Activated CD4-positive, alpha-beta T cell treated with anti-CD3 and anti-CD28 coated beads, Interleukin-2, amount 10 ng/mL, durations not matched to agents 7 days and 5 days (primary cell): ENCODE data around the gene NAV1. TPM values are rescaled to one million over a fixed set of nuclear protein-coding genes. Genes with fewer than 3 reads are reported as not detected.
"Not testable (repeated sequence)": the region's sequence is repeated elsewhere in the genome, so short reads cannot be mapped to it uniquely, and the experiment has no call there.

ENCODE experiments used
- CTCF ChIA-PET: fragments of 350-600 bp; sonication (Branson Sonifier 250); formaldehyde crosslinking; loops from one replicate; lab custom pipeline; 2021; ENCODE audit warnings: antibody characterized with exemption; lab: Charles Lee
- POLR2A ChIA-PET: fragments of 350-600 bp; sonication (Branson Sonifier 250); formaldehyde crosslinking; loops from one replicate; lab custom pipeline; 2021; ENCODE audit warnings: antibody characterized with exemption; lab: Charles Lee
- DNase-seq: peaks from one replicate; pipeline ENCODE4 v3.0.0-alpha.2; 2020
- H3K27ac Mint-ChIP-seq: one replicate; pipeline ENCODE4 v1.8.0; 2021; ENCODE audit warnings: mild to moderate bottlenecking, moderate library complexity, mixed read lengths
- H3K27me3 Mint-ChIP-seq: one replicate; pipeline ENCODE4 v1.8.0; 2021; ENCODE audit warnings: mixed read lengths
- H3K36me3 Mint-ChIP-seq: one replicate; pipeline ENCODE4 v1.8.0; 2021; ENCODE audit warnings: low read depth, mixed read lengths
- H3K4me1 Mint-ChIP-seq: one replicate; pipeline ENCODE4 v1.8.0; 2021; ENCODE audit warnings: mixed read lengths
- H3K4me3 Mint-ChIP-seq: one replicate; pipeline ENCODE4 v1.8.0; 2021; ENCODE audit warnings: mild to moderate bottlenecking, moderate library complexity, mixed read lengths
- H3K9me3 Mint-ChIP-seq: one replicate; pipeline ENCODE4 v1.8.0; 2021; ENCODE audit warnings: mixed read lengths
- total RNA-seq, 2 experiments: library from RNA; stranded (reverse); gene quantifications; one replicate each; pipeline ENCODE4 v1.2.3, GENCODE V29; 2021

The NAV1 gene
- total RNA-seq, 2 experiments from 2014 or later: 2.0 to 2.7 TPM

GRCh38 chr1:201516511-201517127 lies 22.3 kb upstream of the NAV1 start:
- ChIA-PET POLR2A (no interaction called here), CTCF (interaction anchor here (1.1 to 8.7 kb wide), 3 partner anchors 9 to 69 kb away, joined by 3 to 156 read pairs (median 3); partner anchors contain the start of gene CSRP1)
- Mint-ChIP-seq H3K36me3 (peaks cover 2% of the 10 kb centered on the region), H3K27me3 (no peaks in the 10 kb centered on the region), H3K4me1 (peaks cover 8% of the 10 kb centered on the region), H3K27ac (no peak overlapping the region), H3K9me3 (no peaks in the 10 kb centered on the region), H3K4me3 (no peak overlapping the region)
- no peak for DNase-seq

DNA sequence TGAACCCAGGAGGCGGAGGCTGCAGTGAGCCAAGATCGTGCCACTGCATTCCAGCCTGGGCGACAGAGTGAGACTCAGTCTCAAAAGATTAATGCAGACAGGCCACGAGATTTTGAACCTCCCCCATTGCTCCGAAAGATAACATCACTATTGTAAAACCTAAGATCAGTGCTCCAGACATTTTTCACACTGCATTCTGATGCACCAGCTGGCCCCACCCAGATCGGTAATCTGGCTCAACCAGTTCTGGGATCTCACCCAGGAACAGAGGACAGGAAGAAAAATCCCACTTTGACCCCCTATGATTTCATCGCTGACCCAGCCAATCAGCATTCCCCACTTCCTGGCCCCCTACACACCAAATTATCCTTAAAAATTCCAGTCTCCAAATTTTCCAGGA lies 21.3 kb upstream of the NAV1 start:
- ChIA-PET POLR2A (no interaction called here), CTCF (interaction anchor here (0.9 to 8.7 kb wide), 2 partner anchors 35 to 65 kb away, joined by 3 to 156 read pairs; no protein-coding TSS in a partner anchor)
- DNase-seq: no peak
- no peak overlapping the region for H3K27ac Mint-ChIP-seq
- peaks cover 6% of the 10 kb centered on the region for H3K4me1 Mint-ChIP-seq
- H3K27me3 Mint-ChIP-seq: no peaks in the 10 kb centered on the region
- no peaks in the 10 kb centered on the region for H3K9me3 Mint-ChIP-seq
- peaks cover 11% of the 10 kb centered on the region for H3K36me3 Mint-ChIP-seq
- H3K4me3 Mint-ChIP-seq: no peak overlapping the region

GRCh38 chr1:201518071-201518470 lies 20.9 kb upstream of the NAV1 start:
- Mint-ChIP-seq H3K36me3 (peaks cover 11% of the 10 kb centered on the region), H3K4me1 (peaks cover 3% of the 10 kb centered on the region), H3K27ac (no peak overlapping the region), H3K9me3 (no peaks in the 10 kb centered on the region), H3K27me3 (no peaks in the 10 kb centered on the region), H3K4me3 (no peak overlapping the region)
- ChIA-PET POLR2A (no interaction called here), CTCF (interaction anchor here (0.9 to 8.7 kb wide), 2 partner anchors 36 to 65 kb away, joined by 3 to 156 read pairs; no protein-coding TSS in a partner anchor)
- DNase-seq: no peak

- H3K36me3 Mint-ChIP-seq: peaks cover 19% of the 10 kb centered on the region
- not testable (repeated sequence) for H3K27me3 Mint-ChIP-seq, H3K4me3 Mint-ChIP-seq, H3K4me1 Mint-ChIP-seq, H3K27ac Mint-ChIP-seq, DNase-seq, H3K9me3 Mint-ChIP-seq
- ChIA-PET CTCF (interaction anchor here (2.7 kb wide), 1 partner anchor 8 kb away, joined by 13 read pairs; no protein-coding TSS in a partner anchor), POLR2A (interaction anchor here (0.7 kb wide), 1 partner anchor 8 kb away, joined by 4 read pairs; no protein-coding TSS in a partner anchor)
These were observed 18.8 kb upstream of the NAV1 start for GRCh38 chr1:201520046-201520575.

GRCh38 chr1:201525193-201525778 lies 13.6 kb upstream of the NAV1 start:
- no peak overlapping the region for H3K4me3 Mint-ChIP-seq
- ChIA-PET POLR2A (no interaction called here), CTCF (interaction anchor here (0.7 to 2.2 kb wide), 2 partner anchors 12 to 33 kb away, joined by 3 to 9 read pairs; no protein-coding TSS in a partner anchor)
- H3K27ac Mint-ChIP-seq: no peak overlapping the region
- H3K4me1 Mint-ChIP-seq: peaks cover 3% of the 10 kb centered on the region
- no peaks in the 10 kb centered on the region for H3K27me3 Mint-ChIP-seq
- peaks cover 3% of the 10 kb centered on the region for H3K9me3 Mint-ChIP-seq
- no peak for DNase-seq
- peaks cover 24% of the 10 kb centered on the region for H3K36me3 Mint-ChIP-seq

DNA sequence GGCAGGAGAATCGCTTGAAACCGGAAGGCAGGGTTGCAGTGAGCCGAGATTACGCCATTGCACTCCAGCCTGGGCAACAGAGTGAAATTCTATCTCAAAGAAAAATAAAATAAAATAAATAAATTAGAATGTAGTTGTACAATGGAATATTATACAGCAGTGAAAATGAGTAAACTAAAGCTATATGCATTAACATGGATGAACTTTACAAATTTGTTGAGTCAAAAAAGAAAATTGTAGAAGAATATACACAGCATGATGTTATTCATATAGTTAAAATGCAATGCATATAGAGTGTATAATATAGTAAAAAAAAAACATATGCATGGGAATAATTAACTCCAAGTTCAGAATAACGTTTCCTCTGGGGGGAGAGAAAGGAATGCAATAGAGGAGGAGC lies 11.0 kb upstream of the NAV1 start:
- Mint-ChIP-seq H3K27ac (no peak overlapping the region), H3K9me3 (peaks cover 3% of the 10 kb centered on the region), H3K4me3 (no peak overlapping the region), H3K4me1 (peaks cover 3% of the 10 kb centered on the region), H3K27me3 (no peaks in the 10 kb centered on the region), H3K36me3 (peaks cover 13% of the 10 kb centered on the region)
- CTCF ChIA-PET: interaction anchor here (0.6 to 2.2 kb wide), 4 partner anchors 15 to 595 kb away, joined by 3 to 7 read pairs (median 4); partner anchors contain the start of gene GPR37L1
- POLR2A ChIA-PET: no interaction called here
- no peak for DNase-seq

DNA sequence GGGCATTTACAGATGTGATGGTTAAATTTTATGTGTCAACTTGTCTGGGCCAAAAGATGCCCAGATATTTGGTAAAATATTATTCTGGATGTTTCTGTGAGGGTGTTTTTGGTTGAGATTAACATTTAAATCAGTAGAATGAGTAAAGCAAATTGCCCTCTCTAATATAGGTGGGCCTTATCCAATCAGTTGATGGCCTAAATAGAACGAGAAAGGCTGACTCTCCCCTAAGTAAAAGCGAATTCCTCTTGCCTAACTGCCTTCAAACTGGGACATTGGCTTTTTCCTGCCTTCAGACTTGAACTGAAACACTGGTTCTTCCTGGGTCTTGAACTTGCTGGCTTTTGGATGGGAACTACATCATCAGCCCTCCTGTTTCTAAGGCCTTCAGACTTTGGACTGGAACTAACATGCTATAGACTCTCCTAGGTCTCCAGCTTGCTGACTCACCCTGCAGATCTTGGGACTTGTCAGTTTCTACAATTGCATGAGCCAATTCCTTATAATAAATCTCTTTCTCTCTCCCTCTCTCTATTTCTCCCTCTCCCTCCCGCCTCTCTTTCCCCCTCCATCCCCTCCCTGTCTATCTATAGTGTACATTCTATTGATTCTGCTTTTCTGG lies 10.2 kb upstream of the NAV1 start:
- Mint-ChIP-seq H3K36me3 (peaks cover 11% of the 10 kb centered on the region), H3K27me3 (no peaks in the 10 kb centered on the region), H3K9me3 (peaks cover 3% of the 10 kb centered on the region), H3K4me3 (no peak overlapping the region), H3K27ac (no peak overlapping the region), H3K4me1 (peaks cover 3% of the 10 kb centered on the region)
- ChIA-PET CTCF (interaction anchor here (0.6 to 2.2 kb wide), 3 partner anchors 16 to 594 kb away, joined by 3 to 7 read pairs (median 5); partner anchors contain the start of gene GPR37L1), POLR2A (no interaction called here)
- no peak for DNase-seq

- Mint-ChIP-seq H3K27me3 (peaks cover 2% of the 10 kb centered on the region), H3K36me3 (no peaks in the 10 kb centered on the region), H3K4me1 (peaks cover 4% of the 10 kb centered on the region), H3K27ac (no peak overlapping the region), H3K9me3 (no peaks in the 10 kb centered on the region), H3K4me3 (no peak overlapping the region)
- POLR2A ChIA-PET: no interaction called here
- CTCF ChIA-PET: interaction anchor here (1.1 to 1.8 kb wide), 6 partner anchors 16 to 55 kb away, joined by 3 to 4 read pairs (median 4); no protein-coding TSS in a partner anchor
- peak; percentile 39 for DNase-seq
These were observed 8.0 kb upstream of the NAV1 start for GRCh38 chr1:201530741-201531531.

GRCh38 chr1:201531551-201532425 lies 7.1 kb upstream of the NAV1 start:
- Mint-ChIP-seq H3K27me3 (peaks cover 9% of the 10 kb centered on the region), H3K36me3 (no peaks in the 10 kb centered on the region), H3K9me3 (no peaks in the 10 kb centered on the region), H3K4me3 (no peak overlapping the region), H3K4me1 (peaks cover 4% of the 10 kb centered on the region), H3K27ac (no peak overlapping the region)
- ChIA-PET CTCF (interaction anchor here (1.1 to 1.8 kb wide), 5 partner anchors 19 to 178 kb away, joined by 3 to 4 read pairs (median 4); no protein-coding TSS in a partner anchor), POLR2A (no interaction called here)
- DNase-seq: no peak

DNA sequence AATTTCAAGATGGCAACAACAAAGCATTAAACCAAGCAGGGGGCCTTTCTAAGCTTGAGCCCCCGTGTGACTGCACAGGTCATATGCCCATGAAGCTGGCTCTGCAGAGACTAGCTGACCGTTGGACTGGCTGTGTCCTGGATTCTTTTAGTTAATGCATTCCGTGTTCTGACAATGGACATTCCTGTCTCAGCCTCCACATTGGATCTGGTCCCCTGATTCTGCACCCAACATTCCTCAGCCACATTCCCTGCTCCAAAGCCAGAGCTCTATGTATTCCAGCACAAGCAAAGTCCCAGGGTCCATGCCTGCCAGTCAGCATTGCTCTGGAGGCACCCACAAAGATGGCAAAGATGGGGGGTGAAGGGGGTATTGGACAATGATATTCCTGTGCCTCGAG lies 5.1 kb upstream of the NAV1 start:
- Mint-ChIP-seq H3K4me1 (peaks cover 9% of the 10 kb centered on the region), H3K27me3 (peaks cover 27% of the 10 kb centered on the region), H3K27ac (no peak overlapping the region), H3K9me3 (no peaks in the 10 kb centered on the region), H3K36me3 (no peaks in the 10 kb centered on the region), H3K4me3 (no peak overlapping the region)
- ChIA-PET POLR2A (no interaction called here), CTCF (interaction anchor here (0.9 to 2.1 kb wide), 3 partner anchors 19 to 52 kb away, joined by 3 to 7 read pairs (median 3); no protein-coding TSS in a partner anchor)
- no peak for DNase-seq
